A673 (cell line): ENCODE measurements around the gene FXYD7. TPM values are rescaled to one million over a fixed set of nuclear protein-coding genes. Genes with fewer than 3 reads are reported as not detected.

ENCODE experiments used
- BruUV-seq: library from RNA; stranded (reverse); fragments of 400-500 nt; replicated peaks from 2 replicates; lab custom pipeline; 2021; lab: Mats Ljungman, UMichigan
- CTCF ChIA-PET: fragments of 300-600 bp; sonication (Branson Sonifier 250); formaldehyde crosslinking; loops from one replicate; lab custom pipeline; 2022; ENCODE audit warnings: antibody characterized with exemption; lab: Charles Lee
- POLR2A ChIA-PET: fragments of 300-600 bp; sonication (Branson Sonifier 250); formaldehyde crosslinking; loops from one replicate; lab custom pipeline; 2022; ENCODE audit warnings: antibody characterized with exemption; ENCODE audit not compliant: low non-redundant PET; lab: Charles Lee
- DNase-seq: peaks from one replicate; pipeline ENCODE4 v3.0.0-alpha.2; 2015; ENCODE audit warnings: low spot score
- H3K27ac ChIP-seq: fragments of 200-600 bp; sonication (generic); 2 replicates; pipeline ENCODE4 v1.5.1; 2016; ENCODE audit warnings: mixed run types, low read depth, mild to moderate bottlenecking, mixed read lengths, antibody characterized with exemption, low read length; ENCODE audit not compliant: poor library complexity, severe bottlenecking
- H3K27me3 ChIP-seq: fragments of 200-600 bp; sonication (generic); replicated peaks from 2 replicates; pipeline ENCODE4 v1.6.1; 2017; ENCODE audit warnings: mixed run types, low read depth, mild to moderate bottlenecking, mixed read lengths, antibody characterized with exemption, low read length; ENCODE audit not compliant: insufficient read depth, poor library complexity
- H3K36me3 ChIP-seq: fragments of 200-600 bp; sonication (generic); 2 replicates; pipeline ENCODE4 v1.6.1; 2016; ENCODE audit warnings: mixed run types, mild to moderate bottlenecking, mixed read lengths, antibody characterized with exemption, low read length; ENCODE audit not compliant: insufficient read depth, poor library complexity, severe bottlenecking
- H3K4me1 ChIP-seq: fragments of 200-600 bp; sonication (generic); 2 replicates; pipeline ENCODE4 v1.6.1; 2017; ENCODE audit warnings: mixed run types, mild to moderate bottlenecking, mixed read lengths, antibody characterized with exemption, low read length; ENCODE audit not compliant: insufficient read depth, poor library complexity, severe bottlenecking
- H3K4me3 ChIP-seq: fragments of 200-600 bp; sonication (generic); 2 replicates; pipeline ENCODE4 v1.5.1; 2016; ENCODE audit warnings: low read depth, mixed run types, mild to moderate bottlenecking, mixed read lengths, low read length; ENCODE audit not compliant: poor library complexity, severe bottlenecking
- H3K9me3 ChIP-seq: fragments of 200-600 bp; sonication (generic); 2 replicates; pipeline ENCODE4 v1.6.1; 2016; ENCODE audit warnings: mixed run types, low read depth, mild to moderate bottlenecking, mixed read lengths, antibody characterized with exemption, low read length; ENCODE audit not compliant: poor library complexity, severe bottlenecking
- CTCF ChIP-seq: fragments of 300-800, 200-600 bp; sonication (generic); conservative IDR thresholded peaks from 2 replicates; pipeline ENCODE4 v1.5.1; 2017; ENCODE audit warnings: low read depth, mild to moderate bottlenecking, antibody characterized with exemption, low read length, moderate library complexity, mixed read lengths
- EZH2 ChIP-seq: fragments of 200-600 bp; sonication (generic); IDR thresholded peaks from 2 replicates; pipeline ENCODE4 v1.6.1; 2017; ENCODE audit warnings: borderline replicate concordance, low read depth, mild to moderate bottlenecking, mixed read lengths, antibody characterized with exemption, low read length; ENCODE audit not compliant: poor library complexity, severe bottlenecking
- intact Hi-C: fragments of 100-400 bp; cut with micrococcal nuclease; formaldehyde crosslinking; loops from one replicate; pipeline ENCODE4 v1.10.0; 2022; ENCODE audit not compliant: unreplicated experiment
- total RNA-seq: library from RNA; stranded (reverse); gene quantifications from 2 replicates; pipeline ENCODE4 v1.2.3, GENCODE V29; 2021

FXYD7 gene
- total RNA-seq, 1 experiment from 2014 or later, result 0.56 TPM

DNA sequence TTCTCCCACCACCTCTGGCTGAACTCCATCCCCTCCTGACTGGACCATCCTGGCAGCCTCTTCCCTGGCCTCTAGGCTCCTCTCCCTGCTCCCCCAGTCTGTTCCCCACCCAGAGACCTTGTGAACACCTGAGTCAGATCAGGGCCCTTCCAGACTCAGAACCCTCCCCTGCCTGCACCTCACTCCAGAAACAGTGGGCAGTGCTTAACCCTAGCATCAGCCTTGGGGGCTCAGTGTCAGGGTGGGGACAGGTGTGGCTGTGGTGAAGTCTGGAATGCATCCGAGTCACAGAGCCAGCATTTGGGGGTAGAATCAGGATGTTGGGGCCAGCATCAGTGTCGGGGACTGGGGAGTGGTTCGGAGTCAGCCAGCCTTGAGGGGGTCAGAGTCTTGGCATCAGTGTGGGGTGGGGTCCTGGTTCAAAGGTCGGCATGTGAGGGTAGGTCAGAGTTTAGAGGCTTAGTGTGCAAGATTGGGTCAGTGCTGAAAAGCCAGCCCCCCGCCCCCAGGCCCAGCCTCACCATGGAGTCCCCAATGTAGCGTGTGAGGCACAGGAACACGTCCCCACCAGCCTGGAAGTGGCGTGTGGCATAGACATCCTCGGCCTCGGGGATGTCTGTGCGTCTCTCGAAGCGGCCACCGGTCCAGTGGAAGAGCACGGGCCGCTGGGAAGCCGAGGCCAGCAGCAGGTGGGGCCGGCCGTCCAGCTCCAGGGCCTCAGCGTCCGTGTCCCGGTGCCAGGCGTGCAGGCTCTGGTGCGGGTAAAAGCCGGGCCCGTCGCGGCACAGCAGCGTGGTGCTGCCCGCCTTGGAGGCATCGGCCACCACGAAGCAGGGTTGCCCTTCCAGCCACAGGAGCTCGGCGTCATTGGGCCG is 17.1 kb upstream of the FXYD7 start:
- no peak overlapping the region for H3K27ac ChIP-seq
- H3K4me3 ChIP-seq, result no peak overlapping the region
- ChIA-PET POLR2A (no interaction called here), CTCF (no interaction called here)
- intact Hi-C loops, result no loop called here
- no peaks in the 10 kb centered on the region for H3K36me3 ChIP-seq
- BruUV-seq, result no TSS peak
- H3K9me3 ChIP-seq, result no peaks in the 10 kb centered on the region
- peaks cover 11% of the 10 kb centered on the region for H3K4me1 ChIP-seq
- no peak for TF ChIP-seq EZH2
- no peak for TF ChIP-seq CTCF
- DNase-seq, result no peak
- H3K27me3 ChIP-seq, result no peaks in the 10 kb centered on the region

- Histone ChIP-seq H3K9me3 (no peaks in the 10 kb centered on the region), H3K36me3 (no peaks in the 10 kb centered on the region), H3K4me1 (peaks cover 11% of the 10 kb centered on the region), H3K4me3 (no peak overlapping the region), H3K27ac (no peak overlapping the region), H3K27me3 (no peaks in the 10 kb centered on the region)
- POLR2A ChIA-PET, result no interaction called here
- no peak for DNase-seq
- no peak for TF ChIP-seq CTCF
- TF ChIP-seq EZH2, result no peak
- CTCF ChIA-PET, result no interaction called here
- intact Hi-C loops, result no loop called here
- no TSS peak for BruUV-seq
Measured at GRCh38 chr19:35126624-35126959, 16.5 kb upstream of the FXYD7 start.

DNA sequence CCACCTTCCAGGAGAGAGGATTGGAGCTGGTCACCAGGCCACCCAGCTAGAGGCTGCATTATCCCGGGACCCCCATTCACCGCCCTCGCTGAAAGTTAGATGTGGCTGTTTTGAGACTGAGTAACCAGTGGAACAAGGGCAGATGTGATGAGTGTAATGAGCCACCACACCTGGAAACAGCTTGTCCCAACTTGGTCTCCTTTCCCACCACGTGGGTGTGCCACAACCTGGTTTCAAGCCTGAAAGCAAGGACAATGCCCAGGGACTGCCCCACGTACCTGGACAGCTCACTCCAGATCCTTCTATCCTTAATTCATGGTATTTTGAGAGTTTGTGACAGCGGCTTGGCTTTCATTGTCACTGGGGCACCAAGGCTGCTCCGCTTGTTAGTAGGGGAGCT is 15.2 kb upstream of the FXYD7 start:
- Histone ChIP-seq H3K36me3 (no peaks in the 10 kb centered on the region), H3K4me3 (no peak overlapping the region), H3K27ac (no peak overlapping the region), H3K9me3 (no peaks in the 10 kb centered on the region), H3K27me3 (no peaks in the 10 kb centered on the region), H3K4me1 (peaks cover 11% of the 10 kb centered on the region)
- no peak for DNase-seq
- intact Hi-C loops, result no loop called here
- BruUV-seq, result no TSS peak
- ChIA-PET POLR2A (no interaction called here), CTCF (no interaction called here)
- TF ChIP-seq EZH2 (no peak), CTCF (no peak)
